Peyer's patch (tissue), 4 donors: Measurements from ENCODE around the gene ASPG.

Experiments
- POLR2A ChIP-seq, 2 donors: fragments of 450-650 bp; IDR thresholded peaks; one replicate each; pipeline ENCODE4 v1.5.1; 2017; ENCODE audit warnings: antibody characterized with exemption in 2 of 2, mild to moderate bottlenecking in 2 of 2, moderate library complexity in 2 of 2
- TF ChIP-seq, protein P1 (sequence below), 6 experiments: fragments of 450-650 bp in 4 of 6; fragments of 200-600 bp in 2 of 6; sonication (generic) in 1 of 6; IDR thresholded peaks; one replicate each; pipeline ENCODE4 v1.5.1; 2017 to 2019; ENCODE audit warnings: antibody characterized with exemption in 6 of 6, mild to moderate bottlenecking in 3 of 6, moderate library complexity in 1 of 6

DNA sequence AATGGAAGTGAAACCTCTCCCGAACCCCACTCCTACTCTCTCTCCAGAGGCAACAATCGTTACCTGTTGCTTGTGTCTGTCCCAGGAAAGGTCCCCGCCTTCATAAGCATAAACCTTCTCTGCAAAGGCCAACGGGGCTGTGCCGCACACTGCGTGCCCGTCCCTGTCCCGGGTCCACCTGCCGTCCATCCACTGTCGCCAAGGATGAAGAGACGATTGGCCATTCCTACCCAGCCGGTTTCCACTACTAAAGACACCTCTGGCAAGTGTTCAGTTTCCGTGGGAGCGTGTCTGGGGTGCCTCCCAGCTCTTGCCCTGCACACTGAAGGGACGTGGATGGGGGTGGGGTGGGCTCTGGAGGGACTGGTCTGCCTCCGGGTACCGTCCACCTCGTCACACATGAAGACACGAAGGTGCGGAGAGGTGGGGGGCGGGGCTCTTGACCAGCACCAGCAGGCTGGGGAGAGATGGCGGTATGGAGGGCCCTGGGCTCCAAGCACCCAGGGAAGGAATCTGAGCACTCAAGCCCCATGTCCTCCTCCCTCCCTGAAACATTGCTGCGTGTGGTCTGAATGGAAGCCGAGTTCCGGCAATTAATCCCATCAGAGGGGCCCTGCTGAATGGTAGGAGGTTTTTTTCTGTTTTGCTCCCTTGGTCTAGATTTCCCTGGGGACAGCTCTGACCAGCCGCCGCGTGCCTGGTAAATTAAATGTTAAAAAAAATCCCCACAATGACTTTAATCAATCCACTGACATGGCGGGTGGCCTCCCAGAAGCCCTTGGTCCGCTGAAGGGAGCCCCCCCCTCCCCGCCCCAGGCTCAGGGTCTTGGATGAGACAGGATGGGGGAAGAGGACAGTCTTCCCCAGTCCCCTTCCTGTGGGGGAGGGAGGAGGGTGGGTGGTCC, 48.8 kb downstream of the ASPG start:
- TF ChIP-seq, protein P1, sequence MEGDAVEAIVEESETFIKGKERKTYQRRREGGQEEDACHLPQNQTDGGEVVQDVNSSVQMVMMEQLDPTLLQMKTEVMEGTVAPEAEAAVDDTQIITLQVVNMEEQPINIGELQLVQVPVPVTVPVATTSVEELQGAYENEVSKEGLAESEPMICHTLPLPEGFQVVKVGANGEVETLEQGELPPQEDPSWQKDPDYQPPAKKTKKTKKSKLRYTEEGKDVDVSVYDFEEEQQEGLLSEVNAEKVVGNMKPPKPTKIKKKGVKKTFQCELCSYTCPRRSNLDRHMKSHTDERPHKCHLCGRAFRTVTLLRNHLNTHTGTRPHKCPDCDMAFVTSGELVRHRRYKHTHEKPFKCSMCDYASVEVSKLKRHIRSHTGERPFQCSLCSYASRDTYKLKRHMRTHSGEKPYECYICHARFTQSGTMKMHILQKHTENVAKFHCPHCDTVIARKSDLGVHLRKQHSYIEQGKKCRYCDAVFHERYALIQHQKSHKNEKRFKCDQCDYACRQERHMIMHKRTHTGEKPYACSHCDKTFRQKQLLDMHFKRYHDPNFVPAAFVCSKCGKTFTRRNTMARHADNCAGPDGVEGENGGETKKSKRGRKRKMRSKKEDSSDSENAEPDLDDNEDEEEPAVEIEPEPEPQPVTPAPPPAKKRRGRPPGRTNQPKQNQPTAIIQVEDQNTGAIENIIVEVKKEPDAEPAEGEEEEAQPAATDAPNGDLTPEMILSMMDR (IDR thresholded peaks at IDR 0.05), result no peak
- TF ChIP-seq POLR2A (IDR thresholded peaks at IDR 0.05), result no peak
